ENCODE measurements around the gene TTBK2.
"Not testable (repeated sequence)": the region's sequence is repeated elsewhere in the genome, so short reads cannot be mapped to it uniquely, and the experiment has no call there.

TTBK2 gene

GRCh38 chr15:42903388-42904324 is 16.9 kb downstream of the TTBK2 start:
- no peak for DNase-seq

GRCh38 chr15:42893911-42894310 is 26.7 kb downstream of the TTBK2 start:
- DNase-seq = not testable (repeated sequence)

DNA sequence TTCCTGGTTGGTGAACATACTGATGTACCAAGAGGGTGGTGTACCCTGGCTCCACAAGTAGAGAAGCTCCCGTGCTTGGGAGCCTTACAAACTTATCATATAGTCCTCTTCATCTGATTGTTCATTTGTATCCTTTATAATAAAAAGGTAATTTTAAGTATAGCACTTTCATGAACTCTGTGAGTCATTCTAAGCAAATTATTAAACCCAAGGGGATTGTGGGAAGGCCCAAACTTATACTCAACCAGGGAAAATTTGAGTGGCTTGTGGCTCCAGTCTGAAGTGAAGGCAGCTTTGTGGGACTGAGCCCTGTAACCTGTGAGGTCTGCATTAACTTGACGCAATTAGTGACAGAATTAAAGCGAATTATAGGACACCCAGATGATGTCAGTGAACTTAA is 29.0 kb downstream of the TTBK2 start:
- DNase-seq = no peak

GRCh38 chr15:42890161-42890913 is 30.2 kb downstream of the TTBK2 start:
- DNase-seq = no peak

DNA sequence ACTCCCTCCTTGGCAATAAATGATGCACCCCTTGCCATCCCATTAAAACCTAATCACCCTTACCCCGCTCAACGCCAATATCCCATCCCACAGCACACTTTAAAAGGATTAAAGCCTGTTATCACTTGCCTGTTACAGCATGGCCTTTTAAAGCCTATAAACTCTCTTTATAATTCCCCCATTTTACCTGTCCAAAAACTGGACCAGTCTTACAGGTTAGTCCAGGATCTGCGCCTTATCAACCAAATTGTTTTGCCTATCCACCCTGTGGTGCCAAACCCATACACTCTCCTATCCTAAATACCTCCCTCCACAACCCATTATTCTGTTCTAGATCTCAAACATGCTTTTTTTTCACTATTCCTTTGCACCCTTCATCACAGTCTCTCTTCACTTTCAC is 33.2 kb downstream of the TTBK2 start:
- DNase-seq = not testable (repeated sequence)

GRCh38 chr15:42880121-42880520 is 40.5 kb downstream of the TTBK2 start:
- no peak for DNase-seq

DNA sequence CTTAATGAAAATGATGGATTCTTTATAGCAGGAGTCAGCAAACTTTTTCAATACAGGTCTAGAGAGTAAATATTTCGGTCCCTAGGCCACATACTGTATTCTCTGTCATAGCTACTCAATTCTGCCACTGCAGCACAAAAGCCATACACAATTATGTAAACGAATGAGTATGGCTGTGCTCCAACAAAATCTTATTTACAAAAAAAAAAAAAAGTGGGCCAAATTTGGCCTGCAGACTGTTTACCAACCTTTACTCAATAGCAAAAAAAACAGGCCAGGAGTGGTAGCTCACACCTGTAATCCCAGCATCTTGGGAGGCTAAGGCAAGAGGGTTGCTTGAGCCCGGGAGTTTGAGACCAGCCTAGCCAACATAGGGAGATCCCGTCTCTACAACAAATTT is 41.1 kb downstream of the TTBK2 start:
- no peak for DNase-seq

DNA sequence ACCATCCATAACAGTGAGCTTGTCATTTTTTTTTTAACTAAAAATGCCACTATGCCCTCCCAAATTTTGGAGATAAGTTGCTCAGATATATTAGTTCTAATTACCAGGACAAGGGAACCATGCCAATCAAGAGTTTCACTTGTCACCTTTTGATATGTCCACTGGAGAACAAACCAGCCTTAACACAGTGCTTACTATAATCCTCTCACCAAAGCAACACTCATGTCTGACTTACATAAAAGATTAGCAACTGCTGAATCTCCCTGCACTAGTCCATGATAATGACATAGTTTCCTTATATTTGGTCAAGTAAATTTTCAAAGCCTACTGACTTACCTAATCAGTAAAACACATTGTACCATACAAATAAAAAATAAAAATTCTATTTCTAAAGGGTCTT is 44.4 kb downstream of the TTBK2 start:
- DNase-seq = no peak

GRCh38 chr15:42868683-42869082 is 51.9 kb downstream of the TTBK2 start:
- DNase-seq = no peak

GRCh38 chr15:42863572-42864239 is 56.9 kb downstream of the TTBK2 start:
- DNase-seq = no peak

GRCh38 chr15:42858999-42859789 is 61.4 kb downstream of the TTBK2 start:
- DNase-seq = no peak

GRCh38 chr15:42858540-42858939 is 62.0 kb downstream of the TTBK2 start:
- no peak for DNase-seq

DNA sequence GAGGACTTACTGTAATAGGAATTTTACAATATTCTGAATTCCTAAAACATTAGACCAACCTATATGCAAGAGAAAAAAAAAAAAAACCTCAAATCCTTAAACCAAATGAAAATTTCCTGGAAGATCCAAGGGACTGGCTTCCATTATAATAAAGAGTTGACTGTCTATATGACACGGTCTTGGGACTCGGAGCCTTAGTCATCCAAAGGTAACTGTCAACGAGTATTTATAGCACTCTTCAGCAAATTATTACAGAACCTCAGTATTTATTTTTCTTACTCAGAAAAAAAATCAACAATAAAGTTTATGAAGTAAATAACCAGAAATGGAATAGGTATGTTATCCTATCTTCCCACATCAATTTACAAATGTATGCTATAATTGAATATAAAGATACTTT is 66.0 kb downstream of the TTBK2 start:
- DNase-seq = no peak

- no peak for DNase-seq
Measured at GRCh38 chr15:42849836-42850235, 70.7 kb downstream of the TTBK2 start.

DNA sequence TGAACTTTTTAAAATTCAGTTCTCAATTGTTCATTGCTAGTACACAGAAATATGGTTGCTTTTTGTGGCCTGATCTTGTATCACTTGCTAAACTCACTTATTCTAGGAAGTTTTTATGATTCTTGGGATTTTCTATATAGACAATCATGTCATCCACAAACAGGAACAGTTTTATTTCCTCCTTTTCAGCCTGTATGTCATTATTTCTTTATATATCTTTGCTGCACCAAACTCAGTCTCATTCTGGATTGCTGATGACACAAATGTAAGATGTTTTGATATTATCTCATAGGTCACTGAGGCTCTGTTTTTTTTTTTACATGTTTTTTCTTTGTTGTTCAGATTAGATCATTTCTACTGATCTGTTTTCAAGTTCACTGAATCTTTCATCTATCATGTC is 71.7 kb downstream of the TTBK2 start:
- DNase-seq = no peak

- no peak for DNase-seq
Measured at GRCh38 chr15:42846647-42847046, 73.9 kb downstream of the TTBK2 start.

- no peak for DNase-seq
Measured at GRCh38 chr15:42845581-42845980, 75.0 kb downstream of the TTBK2 start.

GRCh38 chr15:42843699-42844098 is 76.9 kb downstream of the TTBK2 start:
- DNase-seq = no peak

GRCh38 chr15:42836251-42836650 is 84.3 kb downstream of the TTBK2 start:
- DNase-seq = no peak

GRCh38 chr15:42832576-42832975 is 88.0 kb downstream of the TTBK2 start:
- no peak for DNase-seq

GRCh38 chr15:42826251-42826890 is 94.2 kb downstream of the TTBK2 start:
- DNase-seq = no peak

GRCh38 chr15:42825599-42825998 is 95.0 kb downstream of the TTBK2 start:
- DNase-seq = no peak
